Esophagus squamous epithelium (tissue), 4 donors: ENCODE measurements around the gene NR1D1.

Source experiments
- CTCF ChIP-seq, 6 experiments: fragments of 450-650 bp in 4 of 6; fragments of 200-600 bp in 2 of 6; sonication (generic) in 2 of 6; IDR thresholded peaks; one replicate each; pipeline ENCODE4 v1.5.1; 2016 to 2019; ENCODE audit warnings: antibody characterized with exemption in 6 of 6, mild to moderate bottlenecking in 4 of 6, moderate library complexity in 4 of 6
- POLR2A ChIP-seq, 4 donors: fragments of 450-650 bp; IDR thresholded peaks; one replicate each; pipeline ENCODE4 v1.6.1; 2017; ENCODE audit warnings: antibody characterized with exemption in 4 of 4, mild to moderate bottlenecking in 4 of 4, moderate library complexity in 3 of 4

DNA sequence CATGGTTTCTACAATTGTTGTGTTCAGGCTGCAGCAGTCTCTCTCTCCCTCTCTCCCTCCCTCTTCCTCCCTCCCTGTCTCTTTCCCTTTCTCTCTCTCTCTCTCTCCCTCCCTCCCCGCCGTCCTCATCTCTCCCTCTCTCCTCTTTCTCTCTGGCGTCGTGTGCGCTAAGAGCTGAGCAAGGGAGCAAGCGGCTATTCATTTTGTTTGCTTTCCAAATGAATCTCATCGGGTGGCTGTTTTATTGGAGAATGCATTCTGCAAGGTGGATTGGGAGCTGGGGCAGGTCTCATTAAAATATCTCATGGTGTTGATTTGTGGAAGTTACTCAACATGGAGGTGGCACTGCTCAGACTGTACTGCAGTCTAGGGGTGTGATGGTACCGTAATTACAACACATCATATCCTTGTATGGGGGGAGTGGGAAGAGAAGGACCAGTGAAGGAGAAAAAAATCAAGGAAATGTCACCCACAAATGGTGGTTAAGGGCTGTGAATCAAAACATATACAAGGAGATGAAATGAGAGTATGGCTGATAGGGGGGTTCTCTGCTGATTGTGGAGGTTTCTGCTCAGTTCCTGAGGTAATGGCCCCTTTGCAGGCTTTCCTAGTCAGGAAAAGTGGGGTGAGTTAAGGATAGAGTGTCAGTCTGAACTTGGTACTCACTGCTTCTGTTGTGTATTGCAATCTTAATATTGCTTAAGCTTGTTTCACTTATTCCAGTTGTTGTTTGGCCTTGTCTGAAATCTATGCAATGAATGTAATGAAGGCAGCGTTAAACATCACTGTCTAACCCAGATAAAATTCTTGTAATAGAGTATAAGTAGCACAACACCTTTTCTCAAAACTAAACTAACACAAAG lies 24.1 kb upstream of the NR1D1 start:
- TF ChIP-seq POLR2A (IDR thresholded peaks at IDR 0.05), result no peak
- no peak for TF ChIP-seq CTCF (IDR thresholded peaks at IDR 0.05)
